HG03175 (cell line): ENCODE data around the gene CFAP46.

Source experiments
- ATAC-seq: cut with Tn5 transposase; IDR thresholded peaks from one replicate; pipeline ENCODE4 v1.9.1; 2021; ENCODE audit warnings: mild to moderate bottlenecking, moderate library complexity; ENCODE audit not compliant: unreplicated experiment

Gene CFAP46

GRCh38 chr10:132882069-132882951 lies 60.1 kb downstream of the CFAP46 start:
- ATAC-seq = no peak

- no peak for ATAC-seq
Observed at GRCh38 chr10:132881186-132881920, 61.0 kb downstream of the CFAP46 start.

GRCh38 chr10:132880128-132880981 lies 62.0 kb downstream of the CFAP46 start:
- ATAC-seq = no peak

- ATAC-seq = no peak
Observed at GRCh38 chr10:132879408-132880127, 62.8 kb downstream of the CFAP46 start.

- no peak for ATAC-seq
Observed at GRCh38 chr10:132878730-132879407, 63.5 kb downstream of the CFAP46 start.

GRCh38 chr10:132878091-132878729 lies 64.2 kb downstream of the CFAP46 start:
- ATAC-seq = no peak

- ATAC-seq = no peak
Observed at GRCh38 chr10:132877473-132877872, 64.9 kb downstream of the CFAP46 start.

- ATAC-seq = no peak
Observed at GRCh38 chr10:132876993-132877431, 65.4 kb downstream of the CFAP46 start.

GRCh38 chr10:132876131-132876860 lies 66.1 kb downstream of the CFAP46 start:
- no peak for ATAC-seq

- ATAC-seq = no peak
Observed at GRCh38 chr10:132875435-132875834, 66.9 kb downstream of the CFAP46 start.

- ATAC-seq = no peak
Observed at GRCh38 chr10:132873395-132873794, 69.0 kb downstream of the CFAP46 start.

GRCh38 chr10:132872658-132873057 lies 69.7 kb downstream of the CFAP46 start:
- ATAC-seq = no peak

- ATAC-seq = no peak
Observed at GRCh38 chr10:132870426-132870825, 71.9 kb downstream of the CFAP46 start.

GRCh38 chr10:132869621-132870020 lies 72.7 kb downstream of the CFAP46 start:
- ATAC-seq = no peak

- ATAC-seq = no peak
Observed at GRCh38 chr10:132868995-132869394, 73.4 kb downstream of the CFAP46 start.

GRCh38 chr10:132867801-132868644 lies 74.3 kb downstream of the CFAP46 start:
- no peak for ATAC-seq

GRCh38 chr10:132866601-132867381 lies 75.6 kb downstream of the CFAP46 start:
- no peak for ATAC-seq
